H1 (cell line): ENCODE data around the gene TSEN34. TPM values are rescaled to one million over a fixed set of nuclear protein-coding genes. Genes with fewer than 3 reads are reported as not detected.
A peak's percentile ranks its signal among the peaks of the same experiment; 100 is the strongest.

Source experiments
- CTCF ChIA-PET: fragments of 300-600 bp; sonication (Branson Sonifier 250); formaldehyde crosslinking; loops from one replicate; lab custom pipeline; 2021; ENCODE audit not compliant: partially characterized antibody; lab: Charles Lee
- POLR2A ChIA-PET: fragments of 300-600 bp; sonication (Branson Sonifier 250); formaldehyde crosslinking; loops from one replicate; lab custom pipeline; 2021; ENCODE audit warnings: inconsistent platforms; ENCODE audit not compliant: partially characterized antibody; lab: Charles Lee
- DNase-seq, 2 experiments: peaks; one replicate each; pipeline versions ENCODE4 v3.0.0 to v3.0.0-alpha.2; 2010 to 2022; ENCODE audit warnings: low spot score in 2 of 2, low read depth in 1 of 2, mixed read lengths in 1 of 2
- FAIRE-seq: peaks from 2 replicates; lab custom pipeline; 2011; peaks lifted over from hg19 to GRCh38; lab: Jason Lieb, UNC
- H2AFZ ChIP-seq: 2 replicates; pipeline ENCODE4 v1.8.1; 2012; ENCODE audit warnings: low read length, inconsistent platforms
- H2AK5ac ChIP-seq: 2 replicates; pipeline ENCODE4 v1.6.1; 2013; ENCODE audit warnings: low read depth, low read length
- H2BK120ac ChIP-seq: replicated peaks from 2 replicates; pipeline ENCODE3; 2013; ENCODE audit warnings: low read depth, low read length, inconsistent platforms
- H2BK12ac ChIP-seq: 2 replicates; pipeline ENCODE4 v1.6.1; 2013; ENCODE audit warnings: low read depth, low read length
- H2BK15ac ChIP-seq: 2 replicates; pipeline ENCODE4 v1.6.1; 2013; ENCODE audit warnings: low read length
- H2BK20ac ChIP-seq: 2 replicates; pipeline ENCODE4 v1.6.1; 2013; ENCODE audit warnings: low read length
- H2BK5ac ChIP-seq: 2 replicates; pipeline ENCODE4 v1.6.1; 2013; ENCODE audit warnings: low read depth, low read length
- H3K14ac ChIP-seq: 2 replicates; pipeline ENCODE4 v1.6.1; 2013; ENCODE audit warnings: inconsistent platforms; ENCODE audit not compliant: insufficient read length
- H3K18ac ChIP-seq: 2 replicates; pipeline ENCODE4 v1.6.1; 2013; ENCODE audit warnings: low read length; ENCODE audit errors: extremely low read depth
- H3K23ac ChIP-seq: 2 replicates; pipeline ENCODE4 v1.6.1; 2013; ENCODE audit warnings: inconsistent platforms; ENCODE audit not compliant: insufficient read length
- H3K23me2 ChIP-seq: 2 replicates; pipeline ENCODE4 v1.6.1; 2013; ENCODE audit warnings: low read depth, low read length
- H3K27ac ChIP-seq: 2 replicates; pipeline ENCODE4 v1.6.1; 2011; ENCODE audit warnings: low read depth, low read length, inconsistent platforms
- H3K27me3 ChIP-seq, 4 experiments: replicated peaks in 1 of 4; 1 replicate in 1 of 4; 2 replicates in 3 of 4; pipeline versions ENCODE4 v1.6.1 to v1.8.1; 2011 to 2013; ENCODE audit warnings: low read length in 3 of 4, mild to moderate bottlenecking in 3 of 4, inconsistent platforms in 2 of 4, mixed read lengths in 2 of 4, moderate library complexity in 1 of 4; ENCODE audit not compliant: control insufficient read depth in 3 of 4, insufficient read depth in 3 of 4; ENCODE audit errors: extremely low read depth in 1 of 4
- H3K36me3 ChIP-seq, 4 experiments: 2 replicates each; pipeline versions ENCODE4 v1.6.1 to v1.8.1; 2011 to 2013; ENCODE audit warnings: mild to moderate bottlenecking in 4 of 4, low read length in 3 of 4, moderate library complexity in 2 of 4, control low read depth in 1 of 4, inconsistent platforms in 1 of 4; ENCODE audit not compliant: insufficient read depth in 4 of 4, control insufficient read depth in 2 of 4
- H3K4ac ChIP-seq: replicated peaks from 2 replicates; pipeline ENCODE3; 2013; ENCODE audit warnings: low read length, low read depth, mixed read lengths, inconsistent platforms; ENCODE audit not compliant: insufficient read length
- H3K4me1 ChIP-seq, 4 experiments: replicated peaks in 1 of 4; 1 replicate in 1 of 4; 2 replicates in 3 of 4; pipeline versions ENCODE4 v1.6.1 to v1.8.1; 2011 to 2013; ENCODE audit warnings: low read length in 3 of 4, inconsistent platforms in 2 of 4, mixed read lengths in 1 of 4; ENCODE audit not compliant: insufficient read depth in 4 of 4, control insufficient read depth in 3 of 4
- H3K4me2 ChIP-seq, 2 experiments: 2 replicates each; pipeline versions ENCODE4 v1.6.1 to v1.8.1; 2011 to 2013; ENCODE audit warnings: low read depth in 2 of 2, low read length in 2 of 2, control low read depth in 1 of 2, inconsistent platforms in 1 of 2, mild to moderate bottlenecking in 1 of 2; ENCODE audit not compliant: insufficient read depth in 1 of 2
- H3K4me3 ChIP-seq, 4 experiments: fragments of 200-600, 300-600 bp in 1 of 4; sonication (generic), shearing (Covaris generic), sonication (Bioruptor Twin) in 1 of 4; 2 replicates each; pipeline versions ENCODE4 v1.5.1 to v1.8.1; 2011 to 2016; ENCODE audit warnings: low read length in 4 of 4, low read depth in 3 of 4, control low read depth in 2 of 4, inconsistent platforms in 2 of 4, mild to moderate bottlenecking in 2 of 4, mixed read lengths in 1 of 4, moderate library complexity in 1 of 4; ENCODE audit not compliant: insufficient read depth in 2 of 4; ENCODE audit errors: extremely low read depth in 1 of 4
- H3K56ac ChIP-seq: replicated peaks from 2 replicates; pipeline ENCODE3; 2013; ENCODE audit warnings: low read depth, mild to moderate bottlenecking, mixed read lengths, low read length, inconsistent platforms; ENCODE audit not compliant: insufficient read length
- H3K79me1 ChIP-seq: 2 replicates; pipeline ENCODE4 v1.6.1; 2013; ENCODE audit warnings: low read depth, low read length, control low read depth
- H3K79me2 ChIP-seq, 2 experiments: 2 replicates each; pipeline versions ENCODE4 v1.6.1 to v1.8.1; 2012 to 2013; ENCODE audit warnings: low read length in 2 of 2, mild to moderate bottlenecking in 2 of 2, inconsistent platforms in 1 of 2; ENCODE audit not compliant: insufficient read depth in 2 of 2, control insufficient read depth in 1 of 2
- H3K9ac ChIP-seq, 4 experiments: replicated peaks in 1 of 4; 1 replicate in 1 of 4; 2 replicates in 3 of 4; pipeline versions ENCODE4 v1.6.1 to v1.8.1; 2011 to 2013; ENCODE audit warnings: low read depth in 3 of 4, low read length in 3 of 4, control low read depth in 2 of 4, mild to moderate bottlenecking in 2 of 4, moderate library complexity in 2 of 4, inconsistent platforms in 1 of 4; ENCODE audit errors: extremely low read depth in 1 of 4
- H3K9me3 ChIP-seq, 2 experiments: 2 replicates each; pipeline versions ENCODE4 v1.6.1 to v1.8.1; 2012 to 2013; ENCODE audit warnings: mild to moderate bottlenecking in 2 of 2, moderate library complexity in 2 of 2, control low read depth in 1 of 2, inconsistent platforms in 1 of 2, low read depth in 1 of 2, low read length in 1 of 2, mixed read lengths in 1 of 2; ENCODE audit not compliant: insufficient read depth in 2 of 2
- H4K20me1 ChIP-seq, 2 experiments: replicated peaks in 1 of 2; 2 replicates each; pipeline versions ENCODE3 to v1.8.1; 2011 to 2013; ENCODE audit warnings: inconsistent platforms in 2 of 2, low read length in 2 of 2, mild to moderate bottlenecking in 1 of 2; ENCODE audit not compliant: insufficient read depth in 2 of 2, control insufficient read depth in 1 of 2
- H4K5ac ChIP-seq: 2 replicates; pipeline ENCODE4 v1.6.1; 2013; ENCODE audit warnings: low read length, low read depth, mixed read lengths, inconsistent platforms; ENCODE audit not compliant: insufficient read length
- H4K8ac ChIP-seq: 2 replicates; pipeline ENCODE4 v1.8.0; 2013; ENCODE audit warnings: mild to moderate bottlenecking, moderate library complexity, low read length, inconsistent platforms; ENCODE audit not compliant: insufficient read depth; ENCODE audit errors: extremely low read depth
- H4K91ac ChIP-seq: replicated peaks from 2 replicates; pipeline ENCODE3; 2013; ENCODE audit warnings: low read length, mixed read lengths, inconsistent platforms; ENCODE audit not compliant: insufficient read length
- ATF3 ChIP-seq: IDR thresholded peaks from 2 replicates; pipeline ENCODE4 v1.6.1; 2011; ENCODE audit warnings: low read depth, mild to moderate bottlenecking, low read length; ENCODE audit not compliant: insufficient read depth
- CEBPB ChIP-seq: IDR thresholded peaks from 2 replicates; pipeline ENCODE4 v1.6.1; 2012; ENCODE audit warnings: low read depth, low read length
- CHD1 ChIP-seq: IDR thresholded peaks from 2 replicates; pipeline ENCODE4 v1.6.1; 2012; ENCODE audit warnings: low read depth, low read length, improper control_type of control experiment
- FOSL1 ChIP-seq: IDR thresholded peaks from 2 replicates; pipeline ENCODE4 v1.6.1; 2011; ENCODE audit warnings: mild to moderate bottlenecking, low read depth, low read length, moderate library complexity; ENCODE audit not compliant: insufficient read depth
- GABPA ChIP-seq: IDR thresholded peaks from 2 replicates; pipeline ENCODE4 v1.6.1; 2011; ENCODE audit warnings: mild to moderate bottlenecking, low read length, moderate library complexity, borderline replicate concordance; ENCODE audit not compliant: insufficient read depth
- PHF8 ChIP-seq: fragments of 200-600 bp; sonication (generic); conservative IDR thresholded peaks from 2 replicates; pipeline ENCODE4 v1.7.1; 2012; ENCODE audit warnings: low read depth, mild to moderate bottlenecking, inconsistent platforms, low read length, moderate library complexity
- POLR2AphosphoS5 ChIP-seq: IDR thresholded peaks from 2 replicates; pipeline ENCODE4 v1.6.1; 2011; ENCODE audit warnings: low read depth, low read length
- POU5F1 ChIP-seq: IDR thresholded peaks from 2 replicates; pipeline ENCODE4 v1.6.1; 2011; ENCODE audit warnings: low read depth, mild to moderate bottlenecking, low read length, moderate library complexity
- SIRT6 ChIP-seq: IDR thresholded peaks from one replicate; pipeline ENCODE4 v1.7.1; 2012; ENCODE audit warnings: low read length, inconsistent platforms
- SP1 ChIP-seq: IDR thresholded peaks from 2 replicates; pipeline ENCODE4 v1.6.1; 2011; ENCODE audit warnings: low read depth, low read length
- SP2 ChIP-seq: IDR thresholded peaks from 2 replicates; pipeline ENCODE4 v1.6.1; 2012; ENCODE audit warnings: mild to moderate bottlenecking, low read length, inconsistent platforms
- TAF7 ChIP-seq: optimal IDR thresholded peaks from 2 replicates; pipeline ENCODE3; 2011; ENCODE audit warnings: low read depth, mild to moderate bottlenecking, inconsistent platforms, low read length, moderate library complexity, borderline replicate concordance
- TCF12 ChIP-seq: IDR thresholded peaks from 2 replicates; pipeline ENCODE4 v1.6.1; 2011; ENCODE audit warnings: low read depth, mild to moderate bottlenecking, low read length
- TEAD4 ChIP-seq: IDR thresholded peaks from 2 replicates; pipeline ENCODE4 v1.6.1; 2012; ENCODE audit warnings: low read depth, low read length, inconsistent platforms, mixed read lengths
- WGBS, 2 experiments: shearing (Covaris generic) in 1 of 2; methylation state at CpG; one replicate each; pipeline versions ENCODE4 v1.1.6 to v1.1.7; 2013 to 2015; ENCODE audit warnings: low lambda C conversion rate in 2 of 2, mixed read lengths in 2 of 2, inconsistent platforms in 1 of 2, low coverage in 1 of 2, missing lambda C conversion rate in 1 of 2; ENCODE audit not compliant: insufficient replicate concordance in 2 of 2, insufficient coverage in 1 of 2, insufficient read length in 1 of 2; ENCODE audit errors: extremely low coverage in 1 of 2, missing lambda C conversion rate in 1 of 2; 5-methylcytosine and 5-hydroxymethylcytosine counted together
- polyA plus RNA-seq, 7 experiments: library from polyadenylated mRNA; depleted of rRNA in 3 of 7; stranded (reverse) in 5 of 7; unstranded in 2 of 7; fragments of >200 nt in 5 of 7; fragments of 200-250 nt in 2 of 7; gene quantifications; 1 replicate in 5 of 7; 2 replicates in 1 of 7; 4 replicates in 1 of 7; pipeline versions ENCODE4 v1.2.1 to v1.2.3, GENCODE V29; 2011 to 2013; ENCODE audit warnings: missing spikeins in 2 of 7, mixed read lengths in 2 of 7
- total RNA-seq: library from RNA; stranded (reverse); fragmentation: NEBNext Ultra II Directional; extraction: Animal tissue kit (Norgen Biotek cat#: 25700); gene quantifications from 2 replicates; pipeline ENCODE4 v1.2.1, GENCODE V29; 2021

Gene TSEN34
- total and polyA plus RNA-seq, 2 of the 8 experiments (the other 6 are each of a cell fraction or from before 2014, with no cell fraction given): 22.5 to 52.3 TPM

GRCh38 chr19:54160854-54161253, 30.3 kb upstream of the TSEN34 start:
- Histone ChIP-seq H2BK20ac (no peak overlapping the region), H2BK5ac (0 out of 2 replicates have a peak overlapping the region, but pooled peaks have one; percentile 21), H3K14ac (no peak overlapping the region), H4K5ac (no peak overlapping the region), H3K4ac (no peak overlapping the region), H2BK120ac (no peak overlapping the region), H3K79me2 (no peaks in the 10 kb centered on the region), H3K79me1 (peaks cover 10% of the 10 kb centered on the region), H2BK12ac (no peak overlapping the region), H4K20me1 (peaks cover 0 to 18% of the 10 kb centered on the region in 2 experiments), H3K27ac (no peak overlapping the region), H2AFZ (no peak overlapping the region), H2BK15ac (peak overlapping the region; percentile 97; the same call in 1 of the 2 replicates), H3K9me3 (no peaks in the 10 kb centered on the region), H3K36me3 (peaks cover under 1 to 11% (median 7%) of the 10 kb centered on the region in 4 experiments; a peak in 6 of 8 replicates), H3K9ac (peak overlapping the region in 1 of 4 experiments; percentile 78; a peak in 2 of 7 replicates), H3K18ac (no peak overlapping the region), H3K4me1 (peaks cover 0 to 24% (median 11%) of the 10 kb centered on the region in 4 experiments; a peak in 6 of 7 replicates), H3K27me3 (peaks cover 0 to 10% (median 4%) of the 10 kb centered on the region in 4 experiments; a peak in 4 of 7 replicates), H2AK5ac (no peak overlapping the region), H3K23me2 (peaks cover 20% of the 10 kb centered on the region), H3K23ac (no peak overlapping the region), H3K56ac (no peak overlapping the region), H4K91ac (no peak overlapping the region), H3K4me2 (peak overlapping the region; percentile 87 to 100), H3K4me3 (peak overlapping the region; percentile 56 to 90 (median 84); a peak in 6 of 8 replicates), H4K8ac (no peak overlapping the region)
- FAIRE-seq (no peak), DNase-seq (no peak)
- ChIA-PET CTCF (interaction anchor here (0.8 to 2.1 kb wide), 2 partner anchors 10 to 13 kb away, joined by 4 to 8 read pairs; partner anchors contain the start of gene TMC4), POLR2A (interaction anchor here (0.6 to 14.8 kb wide), 8 partner anchors 11 to 181 kb away, joined by 3 to 348 read pairs (median 8); partner anchors contain the start of genes CNOT3, MBOAT7, PRPF31 and RPS9)
- WGBS, 2 experiments: 75% methylated on average over 13 of the region's 13 CpGs; no CpG with 5 or more reads in 1 of the 2 experiments
- no peak for TF ChIP-seq TCF12
- TF ChIP-seq CHD1: no peak
- no peak for TF ChIP-seq TAF7
- TF ChIP-seq POLR2AphosphoS5: no peak
- no peak for TF ChIP-seq POU5F1
- TF ChIP-seq SP2: no peak
- no peak for TF ChIP-seq PHF8
- TF ChIP-seq FOSL1: no peak
- TF ChIP-seq GABPA: no peak
- TF ChIP-seq TEAD4: no peak
- TF ChIP-seq ATF3: no peak
- TF ChIP-seq SP1: no peak
- TF ChIP-seq SIRT6: no peak
- TF ChIP-seq CEBPB: no peak
